K562 (cell line): Measurements from ENCODE around the gene AMH. TPM values are rescaled to one million over a fixed set of nuclear protein-coding genes. Genes with fewer than 3 reads are reported as not detected.
A peak's percentile ranks its signal among the peaks of the same experiment; 100 is the strongest.

Experiments
- ARID4B ChIP-seq: sonication (generic); formaldehyde crosslinking; IDR thresholded peaks from 2 replicates; pipeline ENCODE4 v1.8.0; 2022; ENCODE audit warnings: mild to moderate bottlenecking, missing genetic modification reagents
- FOXA3 ChIP-seq, 2 experiments: fragments of 450-650 bp in 1 of 2; sonication (generic) in 1 of 2; formaldehyde crosslinking; IDR thresholded peaks in 1 of 2; conservative IDR thresholded peaks in 1 of 2; 2 replicates each; pipeline versions ENCODE4 v1.4.0 to v1.8.0; 2020 to 2022; ENCODE audit warnings: mild to moderate bottlenecking in 2 of 2, missing genetic modification reagents in 1 of 2
- FOXK2 ChIP-seq, 2 experiments: fragments of 450-650 bp; IDR thresholded peaks in 1 of 2; conservative IDR thresholded peaks in 1 of 2; 2 replicates each; pipeline ENCODE4 v1.6.1; 2016; ENCODE audit warnings: low read depth in 2 of 2, mild to moderate bottlenecking in 1 of 2
- HINFP ChIP-seq: fragments of 450-650 bp; conservative IDR thresholded peaks from 2 replicates; pipeline ENCODE4 v1.6.1; 2016; ENCODE audit warnings: missing genetic modification characterization, low read depth, mild to moderate bottlenecking, control low read depth, missing compliant biosample characterization
- JUN ChIP-seq, 2 experiments: sonication (generic) in 1 of 2; formaldehyde crosslinking in 1 of 2; IDR thresholded peaks; 2 replicates each; pipeline versions ENCODE4 v1.6.1 to v1.8.0; 2012 to 2022; ENCODE audit warnings: borderline replicate concordance in 2 of 2, mild to moderate bottlenecking in 2 of 2, improper control_type of control experiment in 1 of 2, low read depth in 1 of 2, low read length in 1 of 2, missing genetic modification reagents in 1 of 2
- L3MBTL2 ChIP-seq: fragments of 450-650 bp; IDR thresholded peaks from 2 replicates; pipeline ENCODE4 v1.6.1; 2016; ENCODE audit warnings: mild to moderate bottlenecking, moderate library complexity
- MTA3 ChIP-seq: fragments of 450-650 bp; formaldehyde crosslinking; IDR thresholded peaks from 2 replicates; pipeline ENCODE4 v1.6.1; 2017; ENCODE audit warnings: mild to moderate bottlenecking, borderline replicate concordance
- NCOA4 ChIP-seq: fragments of 450-650 bp; IDR thresholded peaks from 2 replicates; pipeline ENCODE4 v1.6.1; 2018; ENCODE audit warnings: mild to moderate bottlenecking; ENCODE audit not compliant: partially characterized antibody
- PHF8 ChIP-seq: fragments of 200-600 bp; sonication (generic); IDR thresholded peaks from 2 replicates; pipeline ENCODE4 v1.6.1; 2012; ENCODE audit warnings: mixed run types, mild to moderate bottlenecking, inconsistent platforms, low read length, moderate library complexity, borderline replicate concordance
- POLR2B ChIP-seq: fragments of 450-650 bp; IDR thresholded peaks from 2 replicates; pipeline ENCODE4 v1.6.1; 2018; ENCODE audit warnings: low read depth; ENCODE audit not compliant: partially characterized antibody
- POLR2G ChIP-seq: fragments of 200-400 bp; formaldehyde crosslinking; IDR thresholded peaks from 2 replicates; pipeline ENCODE4 v1.6.1; 2017; ENCODE audit warnings: low read depth, mild to moderate bottlenecking, antibody characterized with exemption, low read length, moderate library complexity
- PYGO2 ChIP-seq: fragments of 450-650 bp; IDR thresholded peaks from 2 replicates; pipeline ENCODE4 v1.6.1; 2016; ENCODE audit warnings: mild to moderate bottlenecking, missing genetic modification characterization, moderate library complexity, missing compliant biosample characterization
- RFX1 ChIP-seq: fragments of 450-650 bp; IDR thresholded peaks from 2 replicates; pipeline ENCODE4 v1.6.1; 2016; ENCODE audit warnings: mild to moderate bottlenecking, moderate library complexity
- RNF219 ChIP-seq: fragments of 250-450 bp; sonication (Bioruptor Pico); IDR thresholded peaks from 2 replicates; pipeline ENCODE4 v1.5.0; 2022; ENCODE audit warnings: mild to moderate bottlenecking
- SETDB1 ChIP-seq: IDR thresholded peaks from one replicate; pipeline ENCODE4 v1.6.1; 2012; ENCODE audit warnings: low read length, control low read depth, inconsistent platforms
- TAL1 ChIP-seq: fragments of 450-650 bp; IDR thresholded peaks from 2 replicates; pipeline ENCODE4 v1.6.1; 2016; ENCODE audit warnings: mild to moderate bottlenecking
- ZNF12 ChIP-seq: sonication (generic); formaldehyde crosslinking; IDR thresholded peaks from 2 replicates; pipeline ENCODE4 v1.4.0; 2020; ENCODE audit warnings: mild to moderate bottlenecking, missing genetic modification reagents
- ZNF347 ChIP-seq: fragments of 450-650 bp; formaldehyde crosslinking; IDR thresholded peaks from 2 replicates; pipeline ENCODE4 v1.4.0; 2020; ENCODE audit warnings: low read depth, mild to moderate bottlenecking, moderate library complexity
- ZNF561 ChIP-seq: fragments of 450-650 bp; formaldehyde crosslinking; conservative IDR thresholded peaks from 2 replicates; pipeline ENCODE4 v1.4.0; 2020; ENCODE audit warnings: mild to moderate bottlenecking, moderate library complexity
- polyA plus RNA-seq, 8 experiments: library from polyadenylated mRNA; depleted of rRNA in 4 of 8; stranded (reverse) in 5 of 8; unstranded in 3 of 8; fragments of >200 nt; fragmentation: Nextera tagmentation in 2 of 8; fragmentation: Illumina TruSeq in 1 of 8; extraction: Ambion mirVana in 2 of 8; extraction: Trizol in 1 of 8; gene quantifications; 2 replicates each; pipeline versions ENCODE4 v1.2.1 to v1.2.3, GENCODE V29; 2011 to 2014; ENCODE audit warnings: inconsistent platforms in 1 of 8, missing spikeins in 1 of 8
- total RNA-seq, 7 experiments: library from RNA; depleted of rRNA in 6 of 7; stranded (reverse); fragments of >200 nt in 6 of 7; fragmentation: Illumina TruSeq in 2 of 7; extraction: Trizol in 2 of 7; gene quantifications; 2 replicates each; pipeline versions ENCODE4 v1.2.1 to v1.2.3, GENCODE V29; 2011 to 2021; ENCODE audit warnings: low replicate concordance in 1 of 7

AMH gene
- total and polyA plus RNA-seq, 9 of the 15 experiments (the other 6 are each of a cell fraction or from before 2014, with no cell fraction given): 0.29 to 27.4 (median 2.6) TPM; not detected in 2

DNA sequence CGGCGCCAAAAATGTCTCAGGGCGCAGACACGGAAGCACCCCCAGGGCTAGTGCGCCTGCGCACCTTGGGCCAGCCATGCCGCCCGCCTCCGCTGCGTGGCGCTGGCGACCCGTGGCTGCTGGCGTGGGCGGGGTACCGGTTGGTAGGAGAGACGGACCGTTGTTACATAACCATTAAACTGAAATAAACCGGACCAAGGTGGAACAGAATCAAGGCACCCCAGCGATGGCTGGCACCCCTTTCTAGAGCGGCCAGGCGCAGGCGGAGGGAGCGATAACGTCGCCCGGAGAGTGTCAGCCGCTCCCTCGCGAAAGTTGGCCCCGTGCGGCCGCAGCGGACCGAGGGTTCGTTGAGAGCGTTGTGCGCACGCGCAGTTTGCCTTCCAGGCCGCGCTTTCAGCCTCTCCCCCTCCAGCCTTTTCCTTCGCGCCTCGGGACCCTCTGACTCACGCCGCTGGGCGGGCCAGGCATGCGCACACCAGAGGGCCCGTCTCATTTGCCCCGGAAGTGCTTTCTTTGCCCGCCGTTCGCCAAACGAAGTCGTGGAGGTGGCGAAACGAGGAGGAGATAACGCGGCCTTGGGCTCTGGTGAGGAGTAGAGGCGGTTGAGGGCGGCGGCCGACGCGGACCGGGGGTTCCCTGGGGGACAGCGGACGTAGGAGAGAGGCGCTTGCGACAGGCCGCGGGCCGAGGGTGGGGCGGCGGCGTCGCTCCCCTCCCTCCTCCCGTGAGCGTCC is 12.6 kb upstream of the AMH start, which contains the start of the genes PLEKHJ1 and SF3A2 (continued):
- TF ChIP-seq FOXK2 (conservative IDR thresholded peaks at IDR 0.05 in 1 of 2, IDR thresholded peaks at IDR 0.05 in 1 of 2; ENCODE audit: low read depth in 2 of 2) (peak in 1 of 2 experiments; percentile 60; a peak in 3 of 4 replicates), TAL1 (no peak), ZNF347 (no peak), ZNF12 (CRISPR knock-in tag) (no peak), HINFP (peak; percentile 79), JUN (IDR thresholded peaks at IDR 0.05; ENCODE audit: borderline replicate concordance, low read depth, low read length) (peak; percentile 77; the same call in 1 of the 2 replicates), JUN (CRISPR knock-in tag; IDR thresholded peaks at IDR 0.05; ENCODE audit: borderline replicate concordance) (peak; percentile 78), PHF8 (peak; percentile 82), SETDB1 (no peak), POLR2G (peak; percentile 95), ZNF561 (CRISPR knock-in tag) (no peak), FOXA3 (CRISPR knock-in tag; conservative IDR thresholded peaks at IDR 0.05 in 1 of 2, IDR thresholded peaks at IDR 0.05 in 1 of 2) (peak in 1 of 2 experiments; percentile 35; a peak in 1 of 4 replicates), POLR2B (peak; percentile 82), L3MBTL2 (peak; percentile 100), MTA3 (peak; percentile 79; the same call in 1 of the 2 replicates), ARID4B (CRISPR knock-in tag) (peak; percentile 93), NCOA4 (no peak), PYGO2 (tag) (no peak), RFX1 (no peak), RNF219 (CRISPR knock-in tag) (no peak)
